Ovary (tissue), 3 donors: ENCODE measurements around the gene YIPF2.

ENCODE experiments used
- CTCF ChIP-seq, 3 donors: fragments of 450-650 bp in 2 of 3; fragments of 200-600 bp in 1 of 3; IDR thresholded peaks; one replicate each; pipeline versions ENCODE4 v1.5.1 to v1.8.0; 2016 to 2022; ENCODE audit warnings: antibody characterized with exemption in 3 of 3, mild to moderate bottlenecking in 1 of 3
- POLR2A ChIP-seq: fragments of 450-650 bp; IDR thresholded peaks from one replicate; pipeline ENCODE4 v1.6.1; 2017; ENCODE audit warnings: antibody characterized with exemption, mild to moderate bottlenecking, moderate library complexity
- donor health status: DM: no; HTN: no; CAD: no.

- TF ChIP-seq CTCF (IDR thresholded peaks at IDR 0.05): no peak
- TF ChIP-seq POLR2A: no peak
These were observed 49.3 kb upstream of the YIPF2 start for GRCh38 chr19:10977742-10978092.
